ENCODE measurements around the gene MID1IP1. TPM values are rescaled to one million over a fixed set of nuclear protein-coding genes. Genes with fewer than 3 reads are reported as not detected.
A peak's percentile ranks its signal among the peaks of the same experiment; 100 is the strongest.

The MID1IP1 gene
- total and polyA plus RNA-seq, 2 of the 13 experiments (the other 11 are each of a cell fraction or from before 2014, with no cell fraction given), result 35.7 to 36.1 TPM

GRCh38 chrX:38805432-38806389 lies 4.5 kb downstream of the MID1IP1 start (continued):
- no peak for TF ChIP-seq TEF (CRISPR knock-in tag; IDR thresholded peaks at IDR 0.05)
- no peak for TF ChIP-seq SNRNP70 (IDR thresholded peaks at IDR 0.05; ENCODE audit: low read depth, low read length)
- TF ChIP-seq TBX3 (IDR thresholded peaks at IDR 0.05; ENCODE audit: borderline replicate concordance), result no peak
- no peak for TF ChIP-seq ZKSCAN8 (CRISPR knock-in tag; IDR thresholded peaks at IDR 0.05; ENCODE audit: borderline replicate concordance)
- TF ChIP-seq ZNF510 (CRISPR knock-in tag; IDR thresholded peaks at IDR 0.05; ENCODE audit: low read depth), result no peak
- TF ChIP-seq THAP8 (CRISPR knock-in tag; IDR thresholded peaks at IDR 0.05; ENCODE audit: borderline replicate concordance), result no peak
- no peak for TF ChIP-seq SRY (CRISPR knock-in tag; IDR thresholded peaks at IDR 0.05)
- TF ChIP-seq SIN3A (IDR thresholded peaks at IDR 0.05; ENCODE audit: borderline replicate concordance, low read depth, low read length), result no peak
- TF ChIP-seq ZNF160 (CRISPR knock-in tag; IDR thresholded peaks at IDR 0.05), result no peak
- TF ChIP-seq ATF7 (IDR thresholded peaks at IDR 0.05), result no peak
- TF ChIP-seq ATF7 (CRISPR knock-in tag; IDR thresholded peaks at IDR 0.05), result no peak
- TF ChIP-seq SYNCRIP (IDR thresholded peaks at IDR 0.05; ENCODE audit: insufficient read depth, low read depth, low read length), result no peak
- TF ChIP-seq SNAPC5 (CRISPR knock-in tag; IDR thresholded peaks at IDR 0.05; ENCODE audit: borderline replicate concordance), result no peak
- no peak for TF ChIP-seq ZNF251 (CRISPR knock-in tag; IDR thresholded peaks at IDR 0.05)
- TF ChIP-seq NFKB2 (CRISPR knock-in tag; IDR thresholded peaks at IDR 0.05; ENCODE audit: borderline replicate concordance), result no peak
- TF ChIP-seq KLF9 (CRISPR knock-in tag; IDR thresholded peaks at IDR 0.05; ENCODE audit: low read depth), result no peak
- no peak for TF ChIP-seq MAFK (conservative IDR thresholded peaks at IDR 0.05 in 1 of 2, IDR thresholded peaks at IDR 0.05 in 1 of 2; ENCODE audit: low read length in 2 of 2)
- no peak for TF ChIP-seq ZKSCAN1 (IDR thresholded peaks at IDR 0.05; ENCODE audit: low read length)
- no peak for TF ChIP-seq NFYB (CRISPR knock-in tag; IDR thresholded peaks at IDR 0.05)
- no peak for TF ChIP-seq NCOA1 (CRISPR knock-in tag; IDR thresholded peaks at IDR 0.05)
- TF ChIP-seq POLR2G (IDR thresholded peaks at IDR 0.05; ENCODE audit: low read depth, low read length), result 0 out of 2 replicates have a peak, but pooled peaks have one; percentile 42
- 0 out of 2 replicates have a peak, but pooled peaks have one; percentile 8 for TF ChIP-seq RAD21 (CRISPR knock-in tag; IDR thresholded peaks at IDR 0.05)
- no peak for TF ChIP-seq CBFB (CRISPR knock-in tag; IDR thresholded peaks at IDR 0.05)
- TF ChIP-seq ZNF616 (CRISPR knock-in tag; IDR thresholded peaks at IDR 0.05; ENCODE audit: low read depth), result no peak
- TF ChIP-seq KMT2A (CRISPR knock-in tag; IDR thresholded peaks at IDR 0.05), result no peak
- TF ChIP-seq TOPORS (CRISPR knock-in tag; IDR thresholded peaks at IDR 0.05), result no peak
- TF ChIP-seq MYNN (CRISPR knock-in tag; IDR thresholded peaks at IDR 0.05; ENCODE audit: low read depth), result no peak
- TF ChIP-seq CSRNP2 (CRISPR knock-in tag; conservative IDR thresholded peaks at IDR 0.05; ENCODE audit: low read depth), result no peak
- TF ChIP-seq EEA1 (CRISPR knock-in tag; IDR thresholded peaks at IDR 0.05; ENCODE audit: borderline replicate concordance), result no peak
- no peak for TF ChIP-seq ADNP (CRISPR knock-in tag; IDR thresholded peaks at IDR 0.05)
